Testis (tissue), 3 donors: Measurements from ENCODE around the gene EXOC7. TPM values are rescaled to one million over a fixed set of nuclear protein-coding genes. Genes with fewer than 3 reads are reported as not detected.

ENCODE experiments used
- DNase-seq: peaks from one replicate; pipeline ENCODE4 v3.0.0-alpha.2; 2019
- H3K27ac ChIP-seq, 2 donors: fragments of 200-600 bp; sonication (generic); one replicate each; pipeline ENCODE4 v1.5.1; 2019
- H3K27me3 ChIP-seq: fragments of 200-600 bp; sonication (generic); one replicate; pipeline ENCODE4 v1.5.1; 2019
- H3K36me3 ChIP-seq: fragments of 200-600 bp; sonication (generic); one replicate; pipeline ENCODE4 v1.5.1; 2017; ENCODE audit warnings: low read depth; ENCODE audit errors: missing control alignments
- H3K4me1 ChIP-seq: fragments of 200-600 bp; sonication (generic); one replicate; pipeline ENCODE4 v1.5.1; 2019
- H3K4me3 ChIP-seq, 2 donors: fragments of 200-600 bp; sonication (generic); one replicate each; pipeline ENCODE4 v1.5.1; 2017 to 2019
- H3K9me3 ChIP-seq: fragments of 200-600 bp; sonication (generic); one replicate; pipeline ENCODE4 v1.5.1; 2017
- CTCF ChIP-seq, 3 experiments: fragments of 450-650 bp in 2 of 3; fragments of 200-600 bp in 1 of 3; sonication (generic) in 1 of 3; IDR thresholded peaks; one replicate each; pipeline ENCODE4 v1.5.1; 2016 to 2019; ENCODE audit warnings: antibody characterized with exemption in 3 of 3, mild to moderate bottlenecking in 2 of 3, moderate library complexity in 1 of 3
- POLR2A ChIP-seq: fragments of 450-650 bp; IDR thresholded peaks from one replicate; pipeline ENCODE4 v1.6.1; 2017; ENCODE audit warnings: antibody characterized with exemption, mild to moderate bottlenecking, moderate library complexity
- WGBS, 2 donors: methylation state at CpG; one replicate each; pipeline ENCODE4 v1.1.5; 2018; 5-methylcytosine and 5-hydroxymethylcytosine counted together
- intact Hi-C: fragments of 100-400 bp; cut with DNase I; formaldehyde crosslinking; loops from one replicate; pipeline ENCODE4 v1.15.1; 2023; ENCODE audit warnings: low total_unique reads
- polyA plus RNA-seq: library from polyadenylated mRNA; stranded (reverse); fragments of 350-450 nt; fragmentation: Illumina TruSeq; extraction: RNeasy Lipid Tissue Mini Kit (QIAGEN cat#74804); gene quantifications from one replicate; pipeline ENCODE4 v1.2.3, GENCODE V29; 2014; ENCODE audit warnings: low read depth, low replicate concordance; ENCODE audit not compliant: insufficient read depth
- total RNA-seq, 2 donors: library from RNA; depleted of rRNA; stranded (reverse); fragments of >200 nt; gene quantifications; one replicate each; pipeline ENCODE4 v1.2.3, GENCODE V29; 2016

Gene EXOC7
- total and polyA plus RNA-seq, 3 donors from 2014 or later: 99.1 to 138 (median 138) TPM

- no peaks in the 10 kb centered on the region for H3K36me3 ChIP-seq
- intact Hi-C loops: no loop called here
Measured at GRCh38 chr17:76092526-76093413, 10.8 kb downstream of the EXOC7 start.

GRCh38 chr17:76091526-76092286 lies 11.9 kb downstream of the EXOC7 start:
- Histone ChIP-seq H3K27ac (no peak overlapping the region), H3K9me3 (no peaks in the 10 kb centered on the region), H3K4me1 (no peaks in the 10 kb centered on the region), H3K36me3 (no peaks in the 10 kb centered on the region), H3K4me3 (no peak overlapping the region), H3K27me3 (no peaks in the 10 kb centered on the region)
- intact Hi-C loops: no loop called here
- 76 to 85% methylated on average over 18 to 23 of the region's 23 CpGs for WGBS, 2 donors
- no peak for TF ChIP-seq POLR2A
- no peak for TF ChIP-seq CTCF (IDR thresholded peaks at IDR 0.05)
- no peak for DNase-seq

More at GRCh38 chr17:76092526-76093413, 10.8 kb downstream of the EXOC7 start:
- no peak for TF ChIP-seq CTCF (IDR thresholded peaks at IDR 0.05)
- no peak for TF ChIP-seq POLR2A
- Histone ChIP-seq H3K27ac (no peak overlapping the region), H3K4me1 (no peaks in the 10 kb centered on the region), H3K9me3 (no peaks in the 10 kb centered on the region), H3K4me3 (no peak overlapping the region), H3K27me3 (no peaks in the 10 kb centered on the region)
- DNase-seq: no peak
- 92% methylated on average over 14 to 20 of the region's 20 CpGs for WGBS, 2 donors

- Histone ChIP-seq H3K4me3 (no peak overlapping the region), H3K4me1 (no peaks in the 10 kb centered on the region), H3K27ac (no peak overlapping the region), H3K9me3 (no peaks in the 10 kb centered on the region), H3K36me3 (no peaks in the 10 kb centered on the region), H3K27me3 (no peaks in the 10 kb centered on the region)
- no peak for TF ChIP-seq CTCF (IDR thresholded peaks at IDR 0.05)
- TF ChIP-seq POLR2A: no peak
- intact Hi-C loops: no loop called here
- no peak for DNase-seq
- 85 to 92% methylated on average over 15 to 17 of the region's 17 CpGs for WGBS, 2 donors
Measured at GRCh38 chr17:76090517-76091129, 13.0 kb downstream of the EXOC7 start.

- intact Hi-C loops: no loop called here
- WGBS, 2 donors: 93 to 100% methylated on average over 1 to 32 of the region's 32 CpGs
- H3K27ac ChIP-seq: no peak overlapping the region
- H3K4me3 ChIP-seq: no peak overlapping the region
- no peaks in the 10 kb centered on the region for H3K9me3 ChIP-seq
- H3K36me3 ChIP-seq: no peaks in the 10 kb centered on the region
- DNase-seq: no peak
- H3K4me1 ChIP-seq: no peaks in the 10 kb centered on the region
- TF ChIP-seq POLR2A (no peak), CTCF (IDR thresholded peaks at IDR 0.05) (no peak)
- H3K27me3 ChIP-seq: no peaks in the 10 kb centered on the region
Measured at GRCh38 chr17:76089680-76090516, 13.7 kb downstream of the EXOC7 start.
